K562 (cell line): ENCODE results near the gene REM2. TPM values are rescaled to one million over a fixed set of nuclear protein-coding genes. Genes with fewer than 3 reads are reported as not detected.

Experiments
- ATAC-seq: fragments of 200-7000 bp; cut with Tn5 transposase; 3 replicates; pipeline ENCODE4 v1.9.1; 2020; ENCODE audit warnings: moderate library complexity
- BruUV-seq: library from RNA; stranded (reverse); fragments of 400-500 nt; replicated peaks from 2 replicates; lab custom pipeline; 2021; lab: Mats Ljungman, UMichigan
- CTCF ChIA-PET: fragments of 300-600 bp; formaldehyde crosslinking; extraction: SDS; loops from one replicate; lab custom pipeline; 2021; ENCODE audit warnings: low intra/inter-chr PET ratio; lab: Yijun Ruan, JAX
- POLR2A ChIA-PET: fragments of 300-600, 350-650 bp; sonication (Branson Sonifier 250); formaldehyde crosslinking; extraction: SDS; loops from one replicate; lab custom pipeline; 2021; ENCODE audit warnings: antibody characterized with exemption, inconsistent platforms; lab: Yijun Ruan, JAX
- DNase-seq, 4 experiments: peaks; one replicate each; pipeline versions ENCODE4 v3.0.0 to v3.0.0-alpha.2; 2011 to 2018; ENCODE audit warnings: low spot score in 3 of 4, mixed read lengths in 3 of 4; ENCODE audit errors: extremely low read depth in 1 of 4
- FAIRE-seq: peaks from 2 replicates; lab custom pipeline; 2011; peaks lifted over from hg19 to GRCh38; lab: Jason Lieb, UNC
- H2AFZ ChIP-seq: 2 replicates; pipeline ENCODE4 v1.6.0; 2011; ENCODE audit warnings: low read depth, low read length, control low read depth, inconsistent platforms
- H3K27ac ChIP-seq: fragments of 200-600 bp; 3 replicates; pipeline ENCODE4 v1.8.0; 2011; ENCODE audit warnings: low read depth, mild to moderate bottlenecking, control low read depth, inconsistent platforms, low read length, moderate library complexity, mixed read lengths; ENCODE audit errors: extremely low read depth
- H3K27me3 ChIP-seq, 2 experiments: fragments of 300-600 bp in 1 of 2; 2 replicates in 1 of 2; 3 replicates in 1 of 2; pipeline versions ENCODE4 v1.6.0 to v1.8.0; 2011; ENCODE audit warnings: inconsistent platforms in 2 of 2, low read length in 2 of 2, mild to moderate bottlenecking in 1 of 2, mixed read lengths in 1 of 2, moderate library complexity in 1 of 2; ENCODE audit not compliant: control insufficient read depth in 2 of 2, insufficient read depth in 2 of 2
- H3K36me3 ChIP-seq: fragments of 300-600 bp; 3 replicates; pipeline ENCODE4 v1.8.0; 2011; ENCODE audit warnings: mild to moderate bottlenecking, low read length, inconsistent platforms; ENCODE audit not compliant: control insufficient read depth, insufficient read depth
- H3K4me1 ChIP-seq, 2 experiments: fragments of 200-600 bp in 1 of 2; replicated peaks in 1 of 2; 2 replicates in 1 of 2; 3 replicates in 1 of 2; pipeline versions ENCODE4 v1.5.1 to v1.8.0; 2011; ENCODE audit warnings: inconsistent platforms in 2 of 2, low read length in 2 of 2, mild to moderate bottlenecking in 1 of 2, mixed read lengths in 1 of 2, moderate library complexity in 1 of 2; ENCODE audit not compliant: control insufficient read depth in 2 of 2, insufficient read depth in 2 of 2
- H3K4me2 ChIP-seq: 2 replicates; pipeline ENCODE4 v1.6.1; 2011; ENCODE audit warnings: low read length, control low read depth, inconsistent platforms, mixed read lengths; ENCODE audit not compliant: insufficient read depth
- H3K4me3 ChIP-seq: fragments of 200-600 bp; sonication (generic), shearing (Covaris generic); 2 replicates; pipeline ENCODE4 v1.5.1; 2016; ENCODE audit warnings: control low read depth, inconsistent platforms
- H3K79me2 ChIP-seq: fragments of 200-600 bp; 3 replicates; pipeline ENCODE4 v1.8.0; 2011; ENCODE audit warnings: low read length, inconsistent platforms; ENCODE audit not compliant: control insufficient read depth, insufficient read depth
- H3K9ac ChIP-seq, 2 experiments: 2 replicates each; pipeline versions ENCODE4 v1.6.0 to v1.6.1; 2011; ENCODE audit warnings: low read depth in 2 of 2, low read length in 2 of 2, control low read depth in 1 of 2, inconsistent platforms in 1 of 2, mild to moderate bottlenecking in 1 of 2, mixed read lengths in 1 of 2; ENCODE audit not compliant: insufficient read depth in 1 of 2
- H3K9me1 ChIP-seq: one replicate; pipeline ENCODE4 v1.6.0; 2011; ENCODE audit warnings: inconsistent platforms, mild to moderate bottlenecking, low read length, moderate library complexity; ENCODE audit not compliant: control insufficient read depth, insufficient read depth
- H3K9me3 ChIP-seq: replicated peaks from 2 replicates; pipeline ENCODE4 v1.5.1; 2011; ENCODE audit warnings: low read depth, low read length, inconsistent platforms; ENCODE audit not compliant: control insufficient read depth, insufficient read depth
- H4K20me1 ChIP-seq: replicated peaks from 2 replicates; pipeline ENCODE4 v1.6.1; 2011; ENCODE audit warnings: low read length, inconsistent platforms, mixed read lengths; ENCODE audit not compliant: control insufficient read depth, insufficient read depth
- CTBP1 ChIP-seq: fragments of 450-650 bp; IDR thresholded peaks from 2 replicates; pipeline ENCODE4 v1.6.1; 2016; ENCODE audit warnings: borderline replicate concordance
- KAT7 ChIP-seq: sonication (generic); formaldehyde crosslinking; IDR thresholded peaks from 2 replicates; pipeline ENCODE4 v1.8.0; 2022; ENCODE audit warnings: missing genetic modification reagents, mild to moderate bottlenecking, borderline replicate concordance
- L3MBTL2 ChIP-seq: fragments of 450-650 bp; IDR thresholded peaks from 2 replicates; pipeline ENCODE4 v1.6.1; 2016; ENCODE audit warnings: mild to moderate bottlenecking, moderate library complexity
- MAFK ChIP-seq: IDR thresholded peaks from 2 replicates; pipeline ENCODE4 v1.6.1; 2011; ENCODE audit warnings: low read length, improper control_type of control experiment
- NKRF ChIP-seq: fragments of 450-650 bp; IDR thresholded peaks from 2 replicates; pipeline ENCODE4 v1.6.1; 2016; ENCODE audit warnings: borderline replicate concordance
- NR1H2 ChIP-seq: sonication (generic); formaldehyde crosslinking; IDR thresholded peaks from 2 replicates; pipeline ENCODE4 v1.4.0; 2020; ENCODE audit warnings: mild to moderate bottlenecking, missing genetic modification reagents
- POLR2AphosphoS5 ChIP-seq: IDR thresholded peaks from 2 replicates; pipeline ENCODE4 v1.6.1; 2011; ENCODE audit warnings: mild to moderate bottlenecking, low read depth, low read length, moderate library complexity; ENCODE audit not compliant: control insufficient read depth, insufficient read depth
- SETDB1 ChIP-seq: IDR thresholded peaks from one replicate; pipeline ENCODE4 v1.6.1; 2012; ENCODE audit warnings: low read length, control low read depth, inconsistent platforms
- SMC3 ChIP-seq: conservative IDR thresholded peaks from 2 replicates; pipeline ENCODE4 v1.6.1; 2011; ENCODE audit warnings: low read depth, low read length, improper control_type of control experiment; ENCODE audit not compliant: insufficient read depth
- TEAD1 ChIP-seq, 2 experiments: fragments of 450-650 bp in 1 of 2; sonication (generic) in 1 of 2; formaldehyde crosslinking; IDR thresholded peaks; 2 replicates each; pipeline versions ENCODE4 v1.4.0 to v1.8.0; 2020 to 2022; ENCODE audit warnings: mild to moderate bottlenecking in 2 of 2, missing genetic modification reagents in 1 of 2
- ZC3H4 ChIP-seq: sonication (generic); formaldehyde crosslinking; IDR thresholded peaks from 2 replicates; pipeline ENCODE4 v1.9.0; 2021; ENCODE audit warnings: missing genetic modification reagents, borderline replicate concordance
- ZNF24 ChIP-seq: fragments of 450-650 bp; IDR thresholded peaks from 2 replicates; pipeline ENCODE4 v1.6.1; 2016
- ZNF696 ChIP-seq: fragments of 250-450 bp; sonication (Bioruptor Pico); conservative IDR thresholded peaks from 2 replicates; pipeline ENCODE4 v1.4.0; 2020; ENCODE audit warnings: mild to moderate bottlenecking, moderate library complexity
- ZNF707 ChIP-seq: fragments of 250-450 bp; sonication (Bioruptor Pico); conservative IDR thresholded peaks from 2 replicates; pipeline ENCODE4 v1.8.0; 2022; ENCODE audit warnings: inconsistent platforms, mild to moderate bottlenecking, moderate library complexity
- WGBS: fragments of 100-300 bp; shearing (Covaris generic); methylation state at CpG from one replicate; pipeline ENCODE4 v1.1.6; 2016; ENCODE audit warnings: low coverage, mixed read lengths; ENCODE audit not compliant: insufficient coverage; ENCODE audit errors: missing lambda C conversion rate; 5-methylcytosine and 5-hydroxymethylcytosine counted together
- in situ Hi-C: fragments of 300-500 bp; cut with MboI; formaldehyde crosslinking; loops from 4 replicates; pipeline ENCODE4 v1.15.0; 2018; ENCODE audit warnings: inconsistent platforms, mixed read lengths
- intact Hi-C: fragments of 100-400 bp; cut with micrococcal nuclease; formaldehyde crosslinking; loops from 2 replicates; pipeline ENCODE4 v1.14.2; 2022
- polyA plus RNA-seq, 8 experiments: library from polyadenylated mRNA; depleted of rRNA in 4 of 8; stranded (reverse) in 5 of 8; unstranded in 3 of 8; fragments of >200 nt; fragmentation: Nextera tagmentation in 2 of 8; fragmentation: Illumina TruSeq in 1 of 8; extraction: Ambion mirVana in 2 of 8; extraction: Trizol in 1 of 8; gene quantifications; 2 replicates each; pipeline versions ENCODE4 v1.2.1 to v1.2.3, GENCODE V29; 2011 to 2014; ENCODE audit warnings: inconsistent platforms in 1 of 8, missing spikeins in 1 of 8
- total RNA-seq, 7 experiments: library from RNA; depleted of rRNA in 6 of 7; stranded (reverse); fragments of >200 nt in 6 of 7; fragmentation: Illumina TruSeq in 2 of 7; extraction: Trizol in 2 of 7; gene quantifications; 2 replicates each; pipeline versions ENCODE4 v1.2.1 to v1.2.3, GENCODE V29; 2011 to 2021; ENCODE audit warnings: low replicate concordance in 1 of 7
- TF ChIP-seq, protein P1 (sequence below), 2 experiments: fragments of 450-650 bp; conservative IDR thresholded peaks; 2 replicates each; pipeline ENCODE4 v1.6.1; 2017; ENCODE audit warnings: mild to moderate bottlenecking in 2 of 2, moderate library complexity in 2 of 2

REM2 gene
- total and polyA plus RNA-seq, 9 of the 15 experiments (the other 6 are each of a cell fraction or from before 2014, with no cell fraction given) = 0.18 to 1.0 (median 0.38) TPM

- Histone ChIP-seq H3K27me3 (no peaks in the 10 kb centered on the region), H3K4me2 (peak overlapping the region; percentile 23; the same call in 1 of the 2 replicates), H3K9ac (peak overlapping the region in 1 of 2 experiments; percentile 21; a peak in 1 of 4 replicates), H2AFZ (0 out of 2 replicates have a peak overlapping the region, but pooled peaks have one; percentile 19), H3K9me1 (no peaks in the 10 kb centered on the region), H3K4me1 (peaks cover 5 to 39% of the 10 kb centered on the region in 2 experiments; a peak in 2 of 5 replicates), H3K36me3 (peaks cover 41% of the 10 kb centered on the region), H3K4me3 (no peak overlapping the region), H4K20me1 (no peaks in the 10 kb centered on the region), H3K27ac (peak overlapping the region; percentile 65), H3K79me2 (no peaks in the 10 kb centered on the region), H3K9me3 (no peaks in the 10 kb centered on the region)
- in situ Hi-C loops (no loop called here), intact Hi-C loops (loop anchor here (1.0 kb wide), 1 partner anchor 76 kb away; no protein-coding TSS in a partner anchor)
- CTCF ChIA-PET = interaction anchor here (0.8 to 1.4 kb wide), 2 partner anchors 26 to 121 kb away, joined by 3 to 5 read pairs; no protein-coding TSS in a partner anchor
- peak; percentile 56 for ATAC-seq
- no TSS peak for BruUV-seq
- WGBS = 25% methylated on average over 8 of the region's 8 CpGs
- peak; percentile 82 for FAIRE-seq
- peak in 2 of 4 experiments; percentile 24 to 68 for DNase-seq
- POLR2A ChIA-PET = interaction anchor here (0.6 to 1.0 kb wide), 4 partner anchors 12 to 309 kb away, joined by 3 to 5 read pairs (median 4); no protein-coding TSS in a partner anchor
- no peak for TF ChIP-seq ZNF696 (CRISPR knock-in tag)
- no peak for TF ChIP-seq MAFK
- 0 out of 2 replicates have a peak, but pooled peaks have one; percentile 15 for TF ChIP-seq L3MBTL2
- TF ChIP-seq SMC3 = no peak
- no peak for TF ChIP-seq POLR2AphosphoS5
- no peak for TF ChIP-seq ZC3H4 (CRISPR knock-in tag)
- peak; percentile 60; the same call in 1 of the 2 replicates for TF ChIP-seq CTBP1
- no peak for TF ChIP-seq NR1H2 (CRISPR knock-in tag)
- TF ChIP-seq KAT7 (CRISPR knock-in tag) = no peak
- TF ChIP-seq ZNF707 (CRISPR knock-in tag) = no peak
- TF ChIP-seq SETDB1 = no peak
- TF ChIP-seq ZNF24 = no peak
- TF ChIP-seq, protein P1, sequence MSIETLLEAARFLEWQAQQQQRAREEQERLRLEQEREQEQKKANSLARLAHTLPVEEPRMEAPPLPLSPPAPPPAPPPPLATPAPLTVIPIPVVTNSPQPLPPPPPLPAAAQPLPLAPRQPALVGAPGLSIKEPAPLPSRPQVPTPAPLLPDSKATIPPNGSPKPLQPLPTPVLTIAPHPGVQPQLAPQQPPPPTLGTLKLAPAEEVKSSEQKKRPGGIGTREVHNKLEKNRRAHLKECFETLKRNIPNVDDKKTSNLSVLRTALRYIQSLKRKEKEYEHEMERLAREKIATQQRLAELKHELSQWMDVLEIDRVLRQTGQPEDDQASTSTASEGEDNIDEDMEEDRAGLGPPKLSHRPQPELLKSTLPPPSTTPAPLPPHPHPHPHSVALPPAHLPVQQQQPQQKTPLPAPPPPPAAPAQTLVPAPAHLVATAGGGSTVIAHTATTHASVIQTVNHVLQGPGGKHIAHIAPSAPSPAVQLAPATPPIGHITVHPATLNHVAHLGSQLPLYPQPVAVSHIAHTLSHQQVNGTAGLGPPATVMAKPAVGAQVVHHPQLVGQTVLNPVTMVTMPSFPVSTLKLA (conservative IDR thresholded peaks at IDR 0.05) = 0 out of 4 replicates have a peak, but pooled peaks of 1 of the 2 experiments have one; percentile 16
- no peak for TF ChIP-seq TEAD1 (CRISPR knock-in tag; IDR thresholded peaks at IDR 0.05)
- no peak for TF ChIP-seq NKRF
These were observed 15.5 kb downstream of the REM2 start for GRCh38 chr14:22898302-22899090.
